Measurements from ENCODE around the gene SLC4A8.

DNA sequence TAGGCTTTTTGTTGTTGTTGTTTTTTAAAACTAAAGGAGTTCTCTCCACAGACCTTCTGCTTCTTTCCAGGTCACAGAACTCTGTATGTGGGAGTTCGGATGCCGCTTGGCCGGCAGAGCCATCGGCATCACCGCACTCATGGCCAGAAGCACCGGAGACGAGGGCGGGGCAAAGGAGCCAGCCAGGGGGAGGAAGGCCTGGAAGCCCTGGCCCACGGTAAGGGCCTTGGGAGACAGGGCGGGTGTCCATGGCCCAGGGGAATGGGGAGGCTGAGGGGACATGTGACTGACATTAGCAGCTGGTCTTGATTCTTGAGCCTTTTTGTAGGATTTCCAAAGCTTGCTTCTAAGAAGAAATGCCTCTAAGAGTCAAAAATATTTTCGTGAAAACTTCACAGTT lies 26.2 kb downstream of the SLC4A8 start:
- TF ChIP-seq, protein P1, sequence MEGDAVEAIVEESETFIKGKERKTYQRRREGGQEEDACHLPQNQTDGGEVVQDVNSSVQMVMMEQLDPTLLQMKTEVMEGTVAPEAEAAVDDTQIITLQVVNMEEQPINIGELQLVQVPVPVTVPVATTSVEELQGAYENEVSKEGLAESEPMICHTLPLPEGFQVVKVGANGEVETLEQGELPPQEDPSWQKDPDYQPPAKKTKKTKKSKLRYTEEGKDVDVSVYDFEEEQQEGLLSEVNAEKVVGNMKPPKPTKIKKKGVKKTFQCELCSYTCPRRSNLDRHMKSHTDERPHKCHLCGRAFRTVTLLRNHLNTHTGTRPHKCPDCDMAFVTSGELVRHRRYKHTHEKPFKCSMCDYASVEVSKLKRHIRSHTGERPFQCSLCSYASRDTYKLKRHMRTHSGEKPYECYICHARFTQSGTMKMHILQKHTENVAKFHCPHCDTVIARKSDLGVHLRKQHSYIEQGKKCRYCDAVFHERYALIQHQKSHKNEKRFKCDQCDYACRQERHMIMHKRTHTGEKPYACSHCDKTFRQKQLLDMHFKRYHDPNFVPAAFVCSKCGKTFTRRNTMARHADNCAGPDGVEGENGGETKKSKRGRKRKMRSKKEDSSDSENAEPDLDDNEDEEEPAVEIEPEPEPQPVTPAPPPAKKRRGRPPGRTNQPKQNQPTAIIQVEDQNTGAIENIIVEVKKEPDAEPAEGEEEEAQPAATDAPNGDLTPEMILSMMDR (optimal IDR thresholded peaks at IDR 0.05 in 1 of 3, IDR thresholded peaks at IDR 0.05 in 1 of 3, conservative IDR thresholded peaks at IDR 0.05 in 1 of 3; ENCODE audit: extremely low read depth in 1 of 3, insufficient read depth in 2 of 3, low read length in 3 of 3) = no peak
- no peak for TF ChIP-seq EZH2 (IDR thresholded peaks at IDR 0.05; ENCODE audit: low read length)
